Measurements from ENCODE around the gene SEMA3C.

DNA sequence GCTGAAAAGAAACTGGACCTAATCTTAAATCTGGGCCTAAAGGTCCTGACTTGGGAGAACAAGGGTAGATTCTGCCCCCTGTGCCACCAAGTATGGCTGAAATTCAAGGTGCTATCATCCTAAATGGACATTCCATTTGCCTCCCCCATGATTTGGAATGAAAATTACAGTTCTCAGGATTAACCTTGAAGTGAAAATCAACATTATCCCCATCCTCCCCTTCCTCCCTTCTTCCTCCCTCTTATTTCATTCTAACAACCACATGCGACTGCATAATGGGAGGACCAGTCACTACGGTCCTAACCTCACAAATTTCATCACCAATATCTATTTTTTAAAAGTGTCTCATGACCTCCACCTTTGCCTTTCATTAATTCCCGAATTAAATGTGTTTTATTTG lies 62.1 kb downstream of the SEMA3C start:
- TF ChIP-seq CTCF (IDR thresholded peaks at IDR 0.05): no peak
- TF ChIP-seq POLR2AphosphoS5 (IDR thresholded peaks at IDR 0.05): no peak

Measured in sigmoid colon (tissue), 4 donors.